GM21515 (cell line): ENCODE data around the gene FLNB.

Experiments
- ATAC-seq: cut with Tn5 transposase; IDR thresholded peaks from one replicate; pipeline ENCODE4 v1.9.1; 2021; ENCODE audit not compliant: unreplicated experiment

Gene FLNB

GRCh38 chr3:58102976-58103451, 94.8 kb downstream of the FLNB start:
- ATAC-seq, result no peak

- ATAC-seq, result no peak
Measured at GRCh38 chr3:58104151-58104550, 95.9 kb downstream of the FLNB start.

GRCh38 chr3:58104712-58105111, 96.5 kb downstream of the FLNB start:
- ATAC-seq, result no peak

- no peak for ATAC-seq
Measured at GRCh38 chr3:58105196-58105595, 97.0 kb downstream of the FLNB start.

GRCh38 chr3:58106061-58106460, 97.8 kb downstream of the FLNB start:
- ATAC-seq, result no peak

GRCh38 chr3:58106640-58107039, 98.4 kb downstream of the FLNB start:
- ATAC-seq, result no peak

- no peak for ATAC-seq
Measured at GRCh38 chr3:58107597-58107996, 99.4 kb downstream of the FLNB start.

- no peak for ATAC-seq
Measured at GRCh38 chr3:58109752-58110151, 101.5 kb downstream of the FLNB start.

- ATAC-seq, result peak; percentile 50
Measured at GRCh38 chr3:58111513-58112184, 103.4 kb downstream of the FLNB start.

GRCh38 chr3:58112185-58112535, 103.9 kb downstream of the FLNB start:
- ATAC-seq, result no peak

GRCh38 chr3:58115175-58115574, 107.0 kb downstream of the FLNB start:
- ATAC-seq, result no peak

GRCh38 chr3:58116161-58116955, 108.1 kb downstream of the FLNB start:
- ATAC-seq, result peak; percentile 44

- no peak for ATAC-seq
Measured at GRCh38 chr3:58116985-58117384, 108.8 kb downstream of the FLNB start.

GRCh38 chr3:58117561-58118181, 109.4 kb downstream of the FLNB start:
- ATAC-seq, result no peak

GRCh38 chr3:58119186-58119585, 111.0 kb downstream of the FLNB start:
- no peak for ATAC-seq

- ATAC-seq, result no peak
Measured at GRCh38 chr3:58120075-58120812, 112.0 kb downstream of the FLNB start.

GRCh38 chr3:58121183-58121582, 113.0 kb downstream of the FLNB start:
- ATAC-seq, result no peak

GRCh38 chr3:58122936-58123700, 114.9 kb downstream of the FLNB start:
- ATAC-seq, result no peak

- no peak for ATAC-seq
Measured at GRCh38 chr3:58124387-58124786, 116.2 kb downstream of the FLNB start.

- no peak for ATAC-seq
Measured at GRCh38 chr3:58129041-58129770, 121.0 kb downstream of the FLNB start.
